ENCODE data around the gene NUDT15.
A peak's percentile ranks its signal among the peaks of the same experiment; 100 is the strongest.
"Not testable (repeated sequence)": the region's sequence is repeated elsewhere in the genome, so short reads cannot be mapped to it uniquely, and the experiment has no call there.

Gene NUDT15

GRCh38 chr13:48037346-48038173, at the start of gene NUDT15:
TSS of gene NUDT15 (plus strand) at chr13:48037726. CDS start at chr13:48037747, 21 bp downstream.
- peak; percentile 97 for DNase-seq

- no peak for DNase-seq
Measured at GRCh38 chr13:47990427-47990826, 47.1 kb upstream of the NUDT15 start.

- no peak for DNase-seq
Measured at GRCh38 chr13:47990920-47991466, 46.5 kb upstream of the NUDT15 start.

- no peak for DNase-seq
Measured at GRCh38 chr13:47991859-47992258, 45.7 kb upstream of the NUDT15 start.

- DNase-seq, result no peak
Measured at GRCh38 chr13:47997384-47997783, 40.1 kb upstream of the NUDT15 start.

GRCh38 chr13:47999973-48000372, 37.6 kb upstream of the NUDT15 start:
- no peak for DNase-seq

- no peak for DNase-seq
Measured at GRCh38 chr13:48000559-48001113, 36.9 kb upstream of the NUDT15 start.

- DNase-seq, result peak; percentile 94
Measured at GRCh38 chr13:48001114-48001881, 36.2 kb upstream of the NUDT15 start, which contains the start of gene SUCLA2. TSS of gene SUCLA2 (minus strand) at chr13:48001273. CDS start at chr13:48001269, 4 bp downstream.

GRCh38 chr13:48001999-48002398, 35.5 kb upstream of the NUDT15 start:
- not testable (repeated sequence) for DNase-seq

- DNase-seq, result no peak
Measured at GRCh38 chr13:48004201-48004600, 33.3 kb upstream of the NUDT15 start.

GRCh38 chr13:48006396-48006795, 31.1 kb upstream of the NUDT15 start:
- no peak for DNase-seq

GRCh38 chr13:48009284-48009683, 28.2 kb upstream of the NUDT15 start:
- no peak for DNase-seq

- no peak for DNase-seq
Measured at GRCh38 chr13:48010698-48011097, 26.8 kb upstream of the NUDT15 start.

- DNase-seq, result no peak
Measured at GRCh38 chr13:48012668-48013067, 24.9 kb upstream of the NUDT15 start.

- no peak for DNase-seq
Measured at GRCh38 chr13:48014359-48014758, 23.2 kb upstream of the NUDT15 start.

GRCh38 chr13:48018637-48019036, 18.9 kb upstream of the NUDT15 start:
- DNase-seq, result no peak

- no peak for DNase-seq
Measured at GRCh38 chr13:48019796-48020195, 17.7 kb upstream of the NUDT15 start.

GRCh38 chr13:48028066-48028465, 9.5 kb upstream of the NUDT15 start:
- no peak for DNase-seq

- DNase-seq, result no peak
Measured at GRCh38 chr13:48029859-48030258, 7.7 kb upstream of the NUDT15 start.

GRCh38 chr13:48038761-48039160, 1.2 kb downstream of the NUDT15 start:
- no peak for DNase-seq

- DNase-seq, result no peak
Measured at GRCh38 chr13:48040049-48040448, 2.5 kb downstream of the NUDT15 start.

- DNase-seq, result no peak
Measured at GRCh38 chr13:48040896-48041295, 3.4 kb downstream of the NUDT15 start.

- no peak for DNase-seq
Measured at GRCh38 chr13:48042894-48043293, 5.4 kb downstream of the NUDT15 start.
